ENCODE data around the gene USP34.
"Not testable (repeated sequence)": the region's sequence is repeated elsewhere in the genome, so short reads cannot be mapped to it uniquely, and the experiment has no call there.

The USP34 gene

DNA sequence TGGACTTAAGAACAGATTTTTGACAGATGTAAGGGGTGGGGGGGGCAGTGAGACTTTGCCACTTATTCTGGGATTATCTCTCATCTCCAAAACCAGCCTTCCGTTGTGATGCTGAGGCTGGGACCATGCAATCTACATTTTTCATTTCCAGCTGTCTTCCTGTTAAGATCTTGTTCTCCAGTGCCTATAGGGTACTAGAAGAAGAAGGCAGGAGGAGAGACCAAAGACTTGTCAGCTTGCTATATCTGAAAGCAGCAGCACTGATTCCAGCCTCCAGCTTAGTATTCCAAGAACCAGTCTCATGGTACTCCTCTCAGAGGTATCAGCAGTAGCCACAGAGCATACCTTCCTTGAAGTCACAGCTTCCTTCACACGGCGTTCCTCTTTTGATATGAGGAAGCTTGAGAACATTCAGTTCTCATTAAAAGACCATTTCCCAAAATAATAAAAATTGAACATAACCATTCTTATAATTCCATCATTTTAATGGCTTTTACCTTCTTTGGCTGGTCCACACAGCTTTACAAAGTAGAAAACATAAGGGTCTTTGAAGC is 49.8 kb downstream of the USP34 start:
- DNase-seq, result no peak

GRCh38 chr2:61419570-61419969 is 51.3 kb downstream of the USP34 start:
- no peak for DNase-seq

DNA sequence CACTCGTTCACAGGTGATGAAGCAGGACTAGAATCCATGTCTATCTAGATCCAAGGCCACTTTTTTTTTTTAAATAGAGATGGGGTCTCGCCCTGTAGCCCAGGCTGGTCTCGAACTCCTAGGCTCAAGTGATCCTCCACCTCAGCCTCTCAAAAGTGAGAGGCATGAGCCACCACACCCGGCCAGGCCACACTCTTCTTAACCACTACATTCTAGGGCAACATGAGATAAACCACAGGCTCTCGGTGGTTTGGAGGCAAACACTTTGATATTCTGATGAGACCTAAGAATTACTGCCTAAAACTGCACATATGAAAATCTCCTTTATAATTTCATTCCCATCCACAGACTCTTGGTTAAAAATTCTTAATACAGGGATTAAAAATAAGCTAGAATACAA is 51.8 kb downstream of the USP34 start:
- no peak for DNase-seq

GRCh38 chr2:61416871-61417645 is 53.8 kb downstream of the USP34 start:
- no peak for DNase-seq

- no peak for DNase-seq
Observed at GRCh38 chr2:61415265-61415664, 55.6 kb downstream of the USP34 start.

DNA sequence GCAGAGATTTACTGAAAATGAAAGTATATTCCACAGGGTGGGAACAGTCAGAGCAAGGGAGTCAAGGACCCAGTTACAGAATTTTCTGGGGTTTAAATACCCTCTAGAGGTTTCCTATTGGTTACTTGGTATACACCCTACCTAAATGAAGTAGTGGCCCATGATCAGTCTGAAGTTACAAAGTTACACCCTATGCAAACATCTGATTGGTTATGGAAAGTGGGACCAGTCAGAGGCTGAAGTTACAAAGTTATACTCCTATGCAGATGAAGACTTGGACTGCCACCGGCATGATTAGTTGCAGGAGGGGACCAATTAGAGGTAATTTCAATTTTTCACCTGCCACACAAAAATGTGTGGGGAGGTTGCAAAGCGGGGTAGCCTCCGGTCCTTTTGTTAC is 56.2 kb downstream of the USP34 start:
- DNase-seq, result no peak

DNA sequence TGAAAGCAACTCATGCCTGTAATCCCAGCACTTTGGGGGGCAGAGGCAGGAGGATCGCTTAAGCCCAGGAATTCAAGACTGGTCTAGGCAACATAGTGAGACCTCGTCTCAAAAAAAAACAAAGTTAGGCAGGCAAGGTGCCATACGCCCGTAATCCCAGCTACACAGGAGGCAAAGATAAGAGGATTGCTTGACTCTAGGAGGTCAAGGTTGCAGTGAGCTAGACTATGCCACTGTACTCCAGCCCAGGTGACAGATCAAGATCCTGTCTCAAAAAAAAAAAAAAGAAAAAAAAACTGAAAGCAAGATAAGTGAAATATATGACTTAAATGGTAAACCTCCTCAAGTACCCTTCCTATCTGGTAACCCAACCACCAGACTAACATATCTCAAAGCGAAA is 59.8 kb downstream of the USP34 start:
- no peak for DNase-seq

GRCh38 chr2:61410185-61410584 is 60.7 kb downstream of the USP34 start:
- no peak for DNase-seq

GRCh38 chr2:61405813-61406212 is 65.1 kb downstream of the USP34 start:
- DNase-seq, result no peak

GRCh38 chr2:61404438-61404837 is 66.4 kb downstream of the USP34 start:
- DNase-seq, result no peak

- no peak for DNase-seq
Observed at GRCh38 chr2:61398413-61398812, 72.5 kb downstream of the USP34 start.

DNA sequence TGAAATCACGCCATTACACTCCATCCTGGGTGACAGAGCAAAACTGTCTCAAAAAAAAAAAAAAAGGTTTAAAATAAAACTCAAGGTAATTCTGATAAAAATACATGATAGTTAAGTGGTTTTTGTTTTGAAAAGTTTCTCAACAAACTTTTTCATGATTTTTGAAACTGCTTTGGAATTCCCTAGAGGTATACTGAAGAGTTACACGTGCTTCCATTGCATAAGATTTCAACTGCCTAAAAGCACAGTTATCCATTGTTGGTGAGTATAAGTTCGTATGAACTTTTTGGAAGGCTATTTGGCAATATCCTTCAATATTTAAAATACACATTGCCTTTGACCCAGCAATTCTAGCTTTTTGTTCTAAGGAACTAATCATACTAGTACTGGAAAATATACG is 74.9 kb downstream of the USP34 start:
- no peak for DNase-seq

GRCh38 chr2:61387588-61387987 is 83.3 kb downstream of the USP34 start:
- DNase-seq, result not testable (repeated sequence)

DNA sequence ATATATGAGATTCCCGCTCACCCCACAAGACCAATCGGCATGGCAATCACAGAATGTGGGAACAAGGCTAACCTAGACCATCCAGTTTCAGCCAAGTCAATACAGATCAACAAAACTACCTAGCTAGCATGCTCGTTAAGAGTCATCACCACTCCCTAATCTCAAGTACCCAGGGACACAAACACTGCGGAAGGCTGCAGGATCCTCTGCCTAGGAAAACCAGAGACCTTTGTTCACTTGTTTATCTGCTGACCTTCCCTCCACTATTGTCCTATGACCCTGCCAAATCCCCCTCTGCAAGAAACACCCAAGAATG is 90.0 kb downstream of the USP34 start:
- not testable (repeated sequence) for DNase-seq

GRCh38 chr2:61380056-61380881 is 90.6 kb downstream of the USP34 start:
- DNase-seq, result no peak

DNA sequence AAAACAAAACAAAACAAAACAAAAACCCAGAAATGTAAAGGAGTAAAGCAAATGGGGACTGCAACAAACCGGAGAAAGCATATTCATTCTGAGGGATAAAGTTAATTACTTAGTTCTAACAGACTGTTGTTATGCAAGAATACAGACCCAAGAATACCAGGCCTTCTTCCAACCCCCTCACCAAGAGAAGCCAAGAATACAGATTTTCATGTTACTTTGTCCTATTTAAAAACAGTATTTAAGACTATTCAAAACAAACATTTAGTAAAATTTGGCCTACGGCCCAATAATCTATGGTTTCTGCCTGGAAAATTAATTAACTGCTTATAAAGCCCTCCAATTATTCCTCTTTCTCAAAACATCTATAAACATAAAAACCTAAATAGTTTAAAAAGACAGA is 91.4 kb downstream of the USP34 start:
- no peak for DNase-seq

GRCh38 chr2:61378281-61378680 is 92.6 kb downstream of the USP34 start:
- DNase-seq, result no peak

DNA sequence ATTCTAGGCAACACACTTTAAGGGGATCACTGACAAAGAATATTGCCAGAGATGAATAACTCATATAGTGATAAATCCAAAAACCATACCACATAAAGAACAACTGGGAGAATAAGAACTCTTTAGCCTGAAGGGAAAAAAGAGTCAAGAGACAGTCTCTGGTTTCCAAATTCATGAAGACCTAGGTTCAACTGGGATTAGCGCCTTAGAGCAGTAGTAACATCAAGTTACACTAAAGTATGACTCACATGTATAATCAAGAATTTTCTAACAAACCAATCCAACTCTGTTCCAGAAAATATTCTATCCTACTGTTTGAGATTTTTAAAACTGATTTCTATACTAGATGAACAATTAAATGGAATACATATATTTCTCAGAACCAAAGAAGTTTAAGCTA is 93.8 kb downstream of the USP34 start:
- DNase-seq, result no peak

- DNase-seq, result no peak
Observed at GRCh38 chr2:61376211-61376610, 94.7 kb downstream of the USP34 start.

DNA sequence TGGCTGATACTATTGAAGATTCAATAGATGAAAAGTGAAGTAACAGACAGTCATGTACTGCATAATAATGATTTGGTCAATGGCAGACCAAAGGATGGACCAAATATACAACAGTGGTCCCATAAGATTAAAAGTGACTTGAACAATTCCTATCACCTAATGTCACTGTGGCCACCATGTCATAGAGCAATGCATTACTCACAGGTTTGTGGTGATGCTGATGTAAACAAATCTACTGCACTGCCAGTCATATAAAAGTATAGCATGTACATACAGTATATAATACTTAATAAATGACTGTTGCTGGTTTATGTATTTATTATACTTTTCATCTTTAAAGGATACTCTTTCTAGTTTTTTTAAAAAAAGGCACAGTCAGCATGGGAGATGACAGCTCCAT is 99.9 kb downstream of the USP34 start:
- no peak for DNase-seq

DNA sequence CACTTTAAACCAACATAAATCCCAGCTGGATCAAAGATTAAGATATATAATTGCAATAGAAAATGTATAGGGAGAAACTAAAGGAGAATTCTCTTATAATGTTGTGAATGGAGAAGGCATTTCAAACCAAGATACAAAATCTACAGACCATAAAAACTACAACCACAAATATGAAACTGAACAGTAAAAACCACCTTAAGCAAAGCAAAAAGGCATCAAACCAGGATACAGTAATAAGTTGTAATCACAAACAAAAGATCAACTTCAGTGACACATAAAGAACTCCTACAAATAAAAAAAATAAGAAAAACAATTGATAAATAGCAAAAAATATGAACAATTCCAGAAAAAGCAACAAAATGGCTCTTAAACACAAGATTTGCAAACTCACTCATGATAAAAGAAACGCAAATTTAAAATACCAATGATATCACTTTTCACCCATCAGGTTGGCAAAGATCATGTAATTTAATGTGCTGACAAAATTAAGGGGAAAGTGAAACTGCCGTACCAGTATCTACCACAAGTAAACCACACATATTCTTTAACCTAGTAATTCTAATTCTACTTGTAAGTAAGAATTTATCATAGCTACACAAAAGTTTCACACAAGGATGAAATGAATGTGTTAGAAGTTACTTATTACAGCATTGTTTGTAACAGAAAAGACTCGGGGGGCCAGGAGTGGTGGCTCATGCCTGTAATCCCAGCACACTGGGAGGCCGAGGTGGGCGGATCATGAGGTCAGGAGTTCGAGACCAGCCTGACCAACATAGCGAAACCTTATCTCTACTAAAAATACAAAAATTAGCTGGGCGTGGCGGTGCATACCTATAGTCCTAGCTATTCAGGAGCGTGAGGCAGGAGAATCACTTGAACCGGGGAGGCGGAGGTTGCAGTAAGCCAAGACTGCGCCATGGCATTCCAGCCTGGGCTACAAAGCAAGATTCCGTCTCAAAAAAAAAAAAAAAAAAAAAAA is 101.9 kb downstream of the USP34 start:
- no peak for DNase-seq

DNA sequence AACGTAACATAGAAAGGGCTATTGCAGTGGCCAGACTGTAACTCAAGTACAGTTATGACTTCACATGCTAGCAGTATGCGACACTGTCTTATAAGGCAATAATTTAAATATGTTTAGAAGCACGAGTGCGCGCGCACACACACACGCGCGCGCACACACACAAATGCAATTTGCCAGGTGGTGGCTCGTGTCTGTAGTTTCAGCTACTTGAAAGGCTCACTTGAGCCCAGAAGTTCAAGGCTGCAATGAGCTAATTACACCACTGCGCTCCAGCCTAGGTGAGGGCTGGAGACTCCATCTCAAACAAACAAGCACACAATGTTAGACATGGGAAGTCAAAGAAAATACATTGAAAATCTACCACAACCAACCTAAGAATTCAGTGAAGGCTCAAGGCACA is 103.7 kb downstream of the USP34 start:
- DNase-seq, result no peak

DNA sequence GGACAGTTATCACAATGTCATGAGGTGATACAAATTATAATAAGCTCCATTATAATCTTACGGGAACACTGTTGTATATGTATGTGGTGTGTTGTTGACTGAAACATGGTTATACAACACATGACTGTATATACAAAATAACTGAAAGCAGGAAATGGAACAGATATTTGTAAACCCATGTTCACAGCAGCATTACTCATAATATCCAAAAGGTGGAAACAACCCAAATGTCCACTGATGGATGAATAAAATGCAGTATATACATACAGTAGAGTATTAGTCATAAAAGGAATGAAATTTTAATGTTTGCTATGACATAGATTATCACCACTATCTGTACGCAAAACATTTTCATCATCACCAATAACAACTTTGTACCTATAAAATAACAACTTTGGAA is 107.3 kb downstream of the USP34 start:
- no peak for DNase-seq
